Stomach (tissue), 9 donors: ENCODE results near the gene HEATR3. TPM values are rescaled to one million over a fixed set of nuclear protein-coding genes. Genes with fewer than 3 reads are reported as not detected.

Source experiments
- DNase-seq, 2 donors: peaks; one replicate each; pipeline versions ENCODE4 v3.0.0 to v3.0.0-alpha.2; 2013 to 2019
- H3K27ac ChIP-seq, 5 donors: fragments of 200-600 bp in 4 of 5; sonication (generic) in 4 of 5; one replicate each; pipeline ENCODE4 v1.5.1; 2013 to 2019; ENCODE audit warnings: mild to moderate bottlenecking in 1 of 5, moderate library complexity in 1 of 5
- H3K27me3 ChIP-seq, 3 donors: fragments of 200-600 bp; sonication (generic); one replicate each; pipeline ENCODE4 v1.5.1; 2017 to 2019; ENCODE audit warnings: mixed run types in 1 of 3
- H3K36me3 ChIP-seq, 4 donors: fragments of 200-600 bp; sonication (generic); 1 replicate in 3 of 4; 2 replicates in 1 of 4; pipeline ENCODE4 v1.5.1; 2016 to 2019
- H3K4me1 ChIP-seq, 4 donors: fragments of 200-600 bp; sonication (generic); one replicate each; pipeline ENCODE4 v1.5.1; 2016 to 2019
- H3K4me3 ChIP-seq, 4 donors: fragments of 200-600 bp; sonication (generic) in 3 of 4; one replicate each; pipeline ENCODE4 v1.5.1; 2016 to 2019; ENCODE audit warnings: mild to moderate bottlenecking in 1 of 4
- H3K9me3 ChIP-seq, 4 donors: fragments of 200-600 bp; sonication (generic); one replicate each; pipeline ENCODE4 v1.5.1; 2016 to 2019
- EP300 ChIP-seq: sonication (generic); formaldehyde crosslinking; IDR thresholded peaks from one replicate; pipeline ENCODE4 v1.6.1; 2017; ENCODE audit warnings: antibody characterized with exemption
- POLR2A ChIP-seq, 4 donors: fragments of 450-650 bp; IDR thresholded peaks; one replicate each; pipeline ENCODE4 v1.6.1; 2016; ENCODE audit warnings: antibody characterized with exemption in 4 of 4, control low read depth in 2 of 4, mild to moderate bottlenecking in 1 of 4, moderate library complexity in 1 of 4
- POLR2AphosphoS5 ChIP-seq, 3 donors: sonication (generic); formaldehyde crosslinking; IDR thresholded peaks; one replicate each; pipeline ENCODE4 v1.6.1; 2016; ENCODE audit warnings: antibody characterized with exemption in 3 of 3
- WGBS, 5 donors: extraction: QIAGEN DNeasy Blood & Tissue Kit in 3 of 5; methylation state at CpG; one replicate each; pipeline versions ENCODE4 v1.1.5 to v1.1.7; 2013 to 2018; 5-methylcytosine and 5-hydroxymethylcytosine counted together
- intact Hi-C: fragments of 100-400 bp; cut with DNase I; formaldehyde crosslinking; loops from one replicate; pipeline ENCODE4 v1.15.1; 2023; ENCODE audit warnings: low total_unique reads
- polyA plus RNA-seq, 3 donors: library from polyadenylated mRNA; stranded (reverse); fragments of 200-250 nt; gene quantifications; one replicate each; pipeline ENCODE4 v1.2.3, GENCODE V29; 2013
- total RNA-seq, 5 donors: library from RNA; depleted of rRNA; stranded (reverse); fragments of >200 nt; gene quantifications; one replicate each; pipeline versions ENCODE4 v1.1.0 to v1.2.3, GENCODE V29; 2014 to 2016
- TF ChIP-seq, protein P1 (sequence below), 7 experiments: fragments of 450-650 bp in 4 of 7; fragments of 200-600 bp in 3 of 7; sonication (generic) in 3 of 7; IDR thresholded peaks; one replicate each; pipeline ENCODE4 v1.5.1; 2016 to 2019; ENCODE audit warnings: antibody characterized with exemption in 7 of 7, control low read depth in 2 of 7, mild to moderate bottlenecking in 1 of 7
- donor health status: healthy with polysubstance abuse.
- donor health status: Bipolar disorder and iron deficiency.
- donor health status: healthy.

The HEATR3 gene
- total and polyA plus RNA-seq, 8 donors, result 4.1 to 45.1 (median 15.4) TPM

DNA sequence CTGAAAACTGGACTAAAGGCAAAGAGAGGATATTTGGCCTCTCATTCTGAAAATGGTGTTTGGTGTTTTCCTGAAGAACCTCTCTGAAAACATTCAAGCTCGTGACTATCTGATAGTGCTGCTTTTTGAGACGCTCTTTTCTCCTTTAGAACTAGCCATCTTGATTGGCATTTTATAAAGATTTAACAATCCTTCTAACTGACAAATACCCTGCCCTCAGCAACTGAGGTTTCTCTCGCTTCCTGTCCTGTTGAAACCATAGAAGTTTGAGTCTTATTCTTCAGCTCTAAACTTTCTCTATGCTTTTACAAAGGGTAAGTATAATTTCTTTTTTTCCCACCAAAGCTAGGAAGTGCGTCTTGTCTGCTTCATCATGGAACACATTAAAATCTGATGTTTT lies 27.5 kb upstream of the HEATR3 start:
- no peaks in the 10 kb centered on the region for H3K27me3 ChIP-seq
- H3K4me1 ChIP-seq, result peaks cover 6 to 48% (median 31%) of the 10 kb centered on the region in 4 donors
- WGBS, 5 donors, result 30 to 56% (median 47%) methylated on average over 4 of the region's 4 CpGs
- no peak for DNase-seq
- peak overlapping the region in 4 of 5 donors; percentile 54 to 80 (median 72) for H3K27ac ChIP-seq
- no peak overlapping the region for H3K4me3 ChIP-seq
- H3K9me3 ChIP-seq, result no peaks in the 10 kb centered on the region
- intact Hi-C loops, result no loop called here
- TF ChIP-seq POLR2AphosphoS5 (IDR thresholded peaks at IDR 0.05) (no peak), EP300 (no peak), POLR2A (IDR thresholded peaks at IDR 0.05) (no peak)
- TF ChIP-seq, protein P1, sequence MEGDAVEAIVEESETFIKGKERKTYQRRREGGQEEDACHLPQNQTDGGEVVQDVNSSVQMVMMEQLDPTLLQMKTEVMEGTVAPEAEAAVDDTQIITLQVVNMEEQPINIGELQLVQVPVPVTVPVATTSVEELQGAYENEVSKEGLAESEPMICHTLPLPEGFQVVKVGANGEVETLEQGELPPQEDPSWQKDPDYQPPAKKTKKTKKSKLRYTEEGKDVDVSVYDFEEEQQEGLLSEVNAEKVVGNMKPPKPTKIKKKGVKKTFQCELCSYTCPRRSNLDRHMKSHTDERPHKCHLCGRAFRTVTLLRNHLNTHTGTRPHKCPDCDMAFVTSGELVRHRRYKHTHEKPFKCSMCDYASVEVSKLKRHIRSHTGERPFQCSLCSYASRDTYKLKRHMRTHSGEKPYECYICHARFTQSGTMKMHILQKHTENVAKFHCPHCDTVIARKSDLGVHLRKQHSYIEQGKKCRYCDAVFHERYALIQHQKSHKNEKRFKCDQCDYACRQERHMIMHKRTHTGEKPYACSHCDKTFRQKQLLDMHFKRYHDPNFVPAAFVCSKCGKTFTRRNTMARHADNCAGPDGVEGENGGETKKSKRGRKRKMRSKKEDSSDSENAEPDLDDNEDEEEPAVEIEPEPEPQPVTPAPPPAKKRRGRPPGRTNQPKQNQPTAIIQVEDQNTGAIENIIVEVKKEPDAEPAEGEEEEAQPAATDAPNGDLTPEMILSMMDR (IDR thresholded peaks at IDR 0.05), result no peak
- H3K36me3 ChIP-seq, result peaks cover 4 to 42% (median 40%) of the 10 kb centered on the region in 4 donors

DNA sequence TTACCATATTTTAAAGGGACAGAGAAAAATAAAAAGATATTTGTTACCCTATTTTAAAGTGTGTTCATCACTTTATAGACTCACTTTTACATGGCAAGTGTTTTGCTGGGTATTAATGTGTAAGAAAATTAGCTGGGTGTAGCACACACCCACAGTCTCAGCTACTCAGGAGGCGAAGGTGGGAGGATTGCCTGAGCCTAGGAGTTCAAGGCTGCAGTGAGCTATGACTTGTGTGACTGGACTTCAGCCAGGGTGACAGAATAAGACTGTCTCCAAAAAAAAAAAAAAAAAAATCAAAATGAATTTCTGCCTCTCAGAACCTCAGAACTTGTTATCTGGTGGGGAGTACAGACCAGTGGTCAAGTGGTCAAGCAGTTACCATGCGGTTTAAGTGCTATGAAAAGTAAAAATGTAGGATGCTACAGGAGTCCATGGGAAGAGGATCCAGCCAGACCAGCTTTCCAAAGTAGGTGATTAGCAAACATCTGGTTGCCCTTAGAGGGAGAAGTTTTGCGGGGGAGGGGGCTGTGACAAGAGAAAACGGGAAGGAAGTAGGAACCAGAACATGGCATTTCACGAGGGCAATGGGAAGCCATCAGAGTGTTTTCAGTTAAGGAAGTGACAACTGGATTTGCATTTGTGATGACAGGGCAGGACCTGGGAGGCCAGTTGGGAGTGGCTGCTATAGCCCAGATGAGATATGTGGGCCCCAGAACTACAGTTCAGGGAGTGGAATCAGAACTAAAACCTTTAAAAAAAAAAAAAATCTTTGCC lies 26.8 kb upstream of the HEATR3 start:
- TF ChIP-seq POLR2AphosphoS5 (IDR thresholded peaks at IDR 0.05), result no peak
- intact Hi-C loops, result no loop called here
- peak; percentile 31 to 51 for DNase-seq
- H3K27me3 ChIP-seq, result no peaks in the 10 kb centered on the region
- peaks cover 6 to 48% (median 31%) of the 10 kb centered on the region in 4 donors for H3K4me1 ChIP-seq
- H3K27ac ChIP-seq, result peak overlapping the region; percentile 54 to 80 (median 70)
- H3K4me3 ChIP-seq, result no peak overlapping the region
- H3K36me3 ChIP-seq, result peaks cover 0 to 35% (median 33%) of the 10 kb centered on the region in 4 donors
- no peaks in the 10 kb centered on the region for H3K9me3 ChIP-seq
- WGBS, 5 donors, result 44 to 53% (median 50%) methylated on average over 5 of the region's 5 CpGs

DNA sequence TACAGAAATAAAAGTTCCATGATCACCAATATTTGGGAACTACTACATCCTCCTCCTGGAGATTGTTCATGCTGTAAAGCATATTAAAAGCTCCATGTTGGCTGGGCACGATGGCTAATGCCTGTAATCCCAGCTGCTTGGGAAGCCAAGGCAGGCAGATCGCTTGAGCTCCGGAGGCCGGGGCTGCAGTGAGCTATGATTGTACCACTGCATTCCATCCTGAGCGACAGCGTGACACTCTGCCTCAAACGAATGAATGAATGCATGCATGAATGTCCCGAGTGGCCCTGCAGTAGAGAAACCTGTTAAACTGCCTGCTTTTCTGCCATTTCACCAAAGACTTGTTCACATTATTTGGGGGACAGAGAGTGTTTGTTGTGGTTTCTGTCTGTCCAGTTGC lies 25.8 kb upstream of the HEATR3 start:
- intact Hi-C loops, result no loop called here
- no peak for DNase-seq
- peaks cover 0 to 25% (median 22%) of the 10 kb centered on the region in 4 donors for H3K36me3 ChIP-seq
- peaks cover 6 to 48% (median 31%) of the 10 kb centered on the region in 4 donors for H3K4me1 ChIP-seq
- TF ChIP-seq POLR2A (IDR thresholded peaks at IDR 0.05), result no peak
- TF ChIP-seq POLR2AphosphoS5 (IDR thresholded peaks at IDR 0.05), result no peak
- TF ChIP-seq, protein P1 (IDR thresholded peaks at IDR 0.05), result no peak
- H3K27ac ChIP-seq, result peak overlapping the region in 2 of 5 donors; percentile 73 to 80
- H3K9me3 ChIP-seq, result no peaks in the 10 kb centered on the region
- peaks cover 0 to 4% (median 0%) of the 10 kb centered on the region in 3 donors for H3K27me3 ChIP-seq
- no peak overlapping the region for H3K4me3 ChIP-seq
- 65 to 79% (median 74%) methylated on average over 8 of the region's 8 CpGs for WGBS, 5 donors

DNA sequence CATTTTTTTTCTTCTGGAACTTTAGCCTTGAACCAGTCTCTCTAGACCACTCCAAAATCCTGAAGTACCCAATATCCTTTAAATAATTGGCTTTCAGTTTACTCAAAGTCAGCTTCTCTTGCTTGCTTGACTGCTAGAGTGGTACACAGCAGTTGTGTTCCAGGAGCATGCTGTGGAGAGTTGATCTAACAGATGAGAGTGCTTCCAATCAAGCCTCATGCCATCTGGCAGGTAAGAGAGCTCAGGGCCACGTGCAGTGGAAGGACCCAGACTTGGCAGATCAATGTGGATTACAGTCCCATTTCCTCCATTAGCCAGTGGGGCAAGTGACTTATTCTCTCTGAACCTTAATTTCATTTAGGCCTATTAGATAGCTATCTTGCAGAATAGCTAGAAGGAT lies 25.1 kb upstream of the HEATR3 start:
- DNase-seq, result no peak
- no peak overlapping the region for H3K27ac ChIP-seq
- intact Hi-C loops, result no loop called here
- H3K4me1 ChIP-seq, result peaks cover 6 to 44% (median 28%) of the 10 kb centered on the region in 4 donors
- H3K27me3 ChIP-seq, result peaks cover 0 to 4% (median 0%) of the 10 kb centered on the region in 3 donors
- WGBS, 5 donors, result 47 to 65% (median 56%) methylated on average over 1 of the region's 1 CpG
- TF ChIP-seq POLR2A (IDR thresholded peaks at IDR 0.05), result no peak
- TF ChIP-seq, protein P1 (IDR thresholded peaks at IDR 0.05), result no peak
- TF ChIP-seq POLR2AphosphoS5 (IDR thresholded peaks at IDR 0.05), result no peak
- TF ChIP-seq EP300, result no peak
- H3K9me3 ChIP-seq, result no peaks in the 10 kb centered on the region
- H3K4me3 ChIP-seq, result no peak overlapping the region
- peaks cover 0 to 18% (median 16%) of the 10 kb centered on the region in 4 donors for H3K36me3 ChIP-seq

DNA sequence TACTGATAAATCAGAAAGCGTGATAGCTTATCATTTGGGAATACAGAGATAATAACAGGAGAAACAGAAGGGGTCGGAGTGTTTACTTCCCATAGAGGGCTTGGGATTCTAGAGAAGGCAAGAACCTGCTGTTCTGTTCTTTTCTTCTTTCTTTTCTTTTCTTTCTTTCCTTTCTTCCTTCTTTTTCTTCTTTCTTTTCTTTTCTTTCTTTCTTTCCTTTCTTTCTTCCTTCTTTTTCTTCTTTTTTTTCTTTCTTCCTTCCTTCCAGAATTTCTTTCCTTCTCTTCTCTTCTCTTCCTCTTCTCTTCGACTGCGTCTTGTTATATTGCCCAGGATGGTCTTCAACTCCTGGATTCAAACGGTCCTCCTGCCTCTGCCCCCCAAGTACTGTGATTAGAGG lies 22.4 kb upstream of the HEATR3 start:
- Histone ChIP-seq H3K9me3 (no peaks in the 10 kb centered on the region), H3K36me3 (no peaks in the 10 kb centered on the region), H3K4me3 (no peak overlapping the region), H3K27ac (no peak overlapping the region), H3K4me1 (peaks cover 0 to 17% (median 8%) of the 10 kb centered on the region in 4 donors), H3K27me3 (peaks cover 0 to 8% (median 0%) of the 10 kb centered on the region in 3 donors)
- intact Hi-C loops, result no loop called here
- TF ChIP-seq, protein P1 (IDR thresholded peaks at IDR 0.05), result no peak
- TF ChIP-seq POLR2A (IDR thresholded peaks at IDR 0.05) (no peak), EP300 (no peak), POLR2AphosphoS5 (IDR thresholded peaks at IDR 0.05) (no peak)
- DNase-seq, result no peak
- 64 to 78% (median 76%) methylated on average over 5 of the region's 5 CpGs for WGBS, 5 donors
